ENCODE measurements around the gene VEGFC. TPM values are rescaled to one million over a fixed set of nuclear protein-coding genes. Genes with fewer than 3 reads are reported as not detected.
A peak's percentile ranks its signal among the peaks of the same experiment; 100 is the strongest.

The VEGFC gene, protein sequence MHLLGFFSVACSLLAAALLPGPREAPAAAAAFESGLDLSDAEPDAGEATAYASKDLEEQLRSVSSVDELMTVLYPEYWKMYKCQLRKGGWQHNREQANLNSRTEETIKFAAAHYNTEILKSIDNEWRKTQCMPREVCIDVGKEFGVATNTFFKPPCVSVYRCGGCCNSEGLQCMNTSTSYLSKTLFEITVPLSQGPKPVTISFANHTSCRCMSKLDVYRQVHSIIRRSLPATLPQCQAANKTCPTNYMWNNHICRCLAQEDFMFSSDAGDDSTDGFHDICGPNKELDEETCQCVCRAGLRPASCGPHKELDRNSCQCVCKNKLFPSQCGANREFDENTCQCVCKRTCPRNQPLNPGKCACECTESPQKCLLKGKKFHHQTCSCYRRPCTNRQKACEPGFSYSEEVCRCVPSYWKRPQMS
- 5.1 TPM for total RNA-seq
- polyA plus RNA-seq (ENCODE audit: insufficient read depth in 1 of 8, insufficient read length in 8 of 8, low replicate concordance in 1 of 8), result 1 to 10 TPM; 5.8 to 7.9 (median 6.6) TPM
- long read RNA-seq, donor 1, partial matches to known transcripts, result 0 of 3 reads
- long read RNA-seq, donor 1, other reads (novel, unspliced or antisense), result 0 of 3 reads
- long read RNA-seq, donor 2, partial matches to known transcripts, result 0 of 1 reads
- long read RNA-seq, donor 2, other reads (novel, unspliced or antisense), result 0 of 1 reads
- long read RNA-seq, donor 3, partial matches to known transcripts, result 0 of 2 reads
- long read RNA-seq, donor 3, other reads (novel, unspliced or antisense), result 0 of 2 reads
- long read RNA-seq, donor 4, partial matches to known transcripts, result 0 of 3 reads
- long read RNA-seq, donor 4, other reads (novel, unspliced or antisense), result 0 of 3 reads
- long read RNA-seq, donor 5, partial matches to known transcripts, result 0 of 3 reads
- long read RNA-seq, donor 5, other reads (novel, unspliced or antisense), result 0 of 3 reads
- long read RNA-seq, donor 6, result 0 reads
- long read RNA-seq, donor 7, partial matches to known transcripts, result 0 of 2 reads
- long read RNA-seq, donor 7, other reads (novel, unspliced or antisense), result 0 of 2 reads
- long read RNA-seq, donor 8, partial matches to known transcripts, result 0 of 3 reads
- long read RNA-seq, donor 8, other reads (novel, unspliced or antisense), result 0 of 3 reads
- long read RNA-seq, donor 9, partial matches to known transcripts, result 0 of 2 reads
- long read RNA-seq, donor 9, other reads (novel, unspliced or antisense), result 0 of 2 reads
- long read RNA-seq, donor 10, partial matches to known transcripts, result 0 of 1 reads
- long read RNA-seq, donor 10, other reads (novel, unspliced or antisense), result 0 of 1 reads
- long read RNA-seq, donor 11, partial matches to known transcripts, result 0 of 3 reads
- long read RNA-seq, donor 11, other reads (novel, unspliced or antisense), result 0 of 3 reads

DNA sequence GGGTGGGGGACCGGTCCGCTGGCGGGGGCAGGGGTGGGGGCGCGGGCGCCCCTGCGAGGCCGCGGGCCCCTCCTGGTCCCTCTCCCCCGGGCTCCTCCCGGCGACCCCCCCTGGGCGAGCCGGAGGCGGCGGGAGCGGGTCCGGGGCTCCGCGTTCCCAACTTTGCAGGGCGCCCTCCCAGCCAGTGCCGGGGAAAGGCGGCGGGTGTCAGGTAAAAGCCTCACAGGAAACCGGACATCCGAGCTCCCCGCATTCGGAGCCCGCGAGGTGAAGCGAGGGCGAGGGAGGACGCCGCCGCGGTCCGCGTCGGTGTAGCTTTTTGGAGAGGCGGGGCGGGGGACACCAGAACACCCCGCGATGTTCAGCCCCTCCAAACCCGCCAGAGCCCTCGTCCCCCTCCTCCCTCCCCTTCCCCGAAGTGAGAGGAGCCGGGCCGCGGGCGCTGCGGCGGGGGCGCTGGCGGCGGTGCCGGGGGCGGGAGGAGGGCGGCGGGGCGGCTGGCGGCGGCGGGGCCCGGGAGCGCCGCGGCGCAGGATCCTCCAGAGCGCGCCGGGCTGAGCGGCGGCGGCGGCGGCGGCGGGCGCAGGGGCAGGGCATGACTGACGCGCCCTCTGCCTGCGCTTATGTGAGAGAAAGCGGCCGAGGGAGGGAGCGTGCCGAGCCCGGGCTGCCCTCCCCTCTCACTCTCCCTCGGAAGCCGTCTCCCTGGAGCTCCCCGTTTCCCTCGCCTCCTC lies at the start of gene VEGFC:
Gene VEGFC (minus strand): TSS at position 597 of the 734 bp plus-strand sequence. CDS start 611 bp downstream, outside the sequence.
- H3K36me3 ChIP-seq (ENCODE audit: control insufficient read depth, insufficient read depth, low read length), result no peaks in the 10 kb centered on the region
- peak within 1 kb of the TSS; percentile 52 for H3K27ac ChIP-seq (ENCODE audit: low read length)
- H3K4me3 ChIP-seq (ENCODE audit: low read length), result peak within 1 kb of the TSS; percentile 65
- peak; percentile 72 for DNase-seq
- no peaks in the 10 kb centered on the region for H3K9me3 ChIP-seq (replicated peaks; ENCODE audit: control insufficient read depth, low read depth, low read length)
- H3K4me1 ChIP-seq (ENCODE audit: control insufficient read depth, insufficient read depth, low read length), result peaks cover 10% of the 10 kb centered on the region
- under 1% methylated on average over 72 of the region's 91 CpGs for WGBS (ENCODE audit: insufficient coverage)
- H3K27me3 ChIP-seq (ENCODE audit: control insufficient read depth, insufficient read depth, low read length), result peaks cover 12% of the 10 kb centered on the region

DNA sequence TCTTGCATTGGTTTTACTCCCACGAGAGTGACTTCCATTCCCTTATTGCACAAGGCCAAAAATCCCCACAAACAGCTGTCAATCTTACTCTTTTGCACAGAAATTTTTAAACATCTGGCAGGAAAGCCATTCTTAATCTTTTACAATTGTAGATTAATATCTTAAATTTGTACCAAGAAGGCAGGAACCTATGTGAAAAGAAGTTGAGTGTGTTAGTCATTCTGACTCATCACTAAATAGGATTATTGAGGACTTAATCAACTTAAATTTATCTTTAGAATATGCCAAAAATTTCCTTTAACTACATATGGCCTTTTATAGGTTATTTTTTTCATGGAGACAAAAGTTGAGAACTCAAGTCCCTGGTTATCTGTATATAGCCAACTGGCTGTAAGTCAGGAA lies 49.0 kb upstream of the VEGFC start:
- no peak overlapping the region for H3K27ac ChIP-seq (ENCODE audit: low read length)
- no peaks in the 10 kb centered on the region for H3K9me3 ChIP-seq (replicated peaks; ENCODE audit: control insufficient read depth, low read depth, low read length)
- no peaks in the 10 kb centered on the region for H3K27me3 ChIP-seq (ENCODE audit: control insufficient read depth, insufficient read depth, low read length)
- H3K4me3 ChIP-seq (ENCODE audit: low read length), result no peak overlapping the region
- no peaks in the 10 kb centered on the region for H3K36me3 ChIP-seq (ENCODE audit: control insufficient read depth, insufficient read depth, low read length)
- no peaks in the 10 kb centered on the region for H3K4me1 ChIP-seq (ENCODE audit: control insufficient read depth, insufficient read depth, low read length)
- 71% methylated on average over 1 of the region's 1 CpG for WGBS (ENCODE audit: insufficient coverage)
- DNase-seq, result peak; percentile 39

DNA sequence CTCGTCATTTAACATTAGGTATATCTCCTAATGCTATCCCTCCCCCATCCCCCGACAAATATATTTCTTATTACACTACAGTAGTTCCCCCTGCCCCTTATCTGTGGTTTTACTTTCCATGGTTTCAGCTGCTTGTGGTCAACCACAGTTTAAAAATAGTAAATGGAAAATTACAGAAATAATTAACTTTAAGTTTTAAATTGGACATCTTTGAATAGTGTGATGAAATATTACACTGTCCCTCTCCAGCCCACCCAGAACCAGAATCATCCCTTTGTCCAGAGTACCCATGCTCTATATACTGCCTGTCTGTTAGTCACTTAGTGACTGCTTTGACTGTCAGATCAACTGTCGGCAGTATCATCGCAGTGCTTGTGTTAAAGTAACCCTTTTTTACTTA lies 47.4 kb upstream of the VEGFC start:
- H3K9me3 ChIP-seq (replicated peaks; ENCODE audit: control insufficient read depth, low read depth, low read length), result no peaks in the 10 kb centered on the region
- H3K36me3 ChIP-seq (ENCODE audit: control insufficient read depth, insufficient read depth, low read length), result no peaks in the 10 kb centered on the region
- 60% methylated on average over 1 of the region's 4 CpGs for WGBS (ENCODE audit: insufficient coverage)
- no peaks in the 10 kb centered on the region for H3K27me3 ChIP-seq (ENCODE audit: control insufficient read depth, insufficient read depth, low read length)
- no peak for DNase-seq
- H3K4me3 ChIP-seq (ENCODE audit: low read length), result no peak overlapping the region
- no peaks in the 10 kb centered on the region for H3K4me1 ChIP-seq (ENCODE audit: control insufficient read depth, insufficient read depth, low read length)
- no peak overlapping the region for H3K27ac ChIP-seq (ENCODE audit: low read length)

DNA sequence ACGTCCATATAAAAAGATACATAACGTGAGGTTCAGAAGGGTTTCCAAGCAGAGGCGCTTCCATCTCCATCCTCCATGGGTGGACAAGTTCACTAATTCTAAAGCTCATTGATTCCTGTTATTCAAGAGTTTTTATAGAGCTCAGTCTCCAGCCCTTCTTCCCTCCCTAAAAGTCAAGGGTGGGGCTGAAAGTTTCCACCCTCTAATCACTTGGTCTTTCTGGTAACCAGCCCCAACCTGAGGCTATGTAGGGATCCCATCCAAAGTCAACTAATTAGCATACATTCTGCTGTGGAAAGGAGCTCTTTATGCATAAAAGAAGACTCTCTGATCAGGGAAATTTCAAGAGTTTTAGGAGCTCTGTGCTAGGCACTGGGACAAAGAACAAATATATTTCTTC lies 46.9 kb upstream of the VEGFC start:
- H3K27ac ChIP-seq (ENCODE audit: low read length), result no peak overlapping the region
- no peak overlapping the region for H3K4me3 ChIP-seq (ENCODE audit: low read length)
- no CpG with 5 or more reads among the region's 3 CpGs for WGBS (ENCODE audit: insufficient coverage)
- no peaks in the 10 kb centered on the region for H3K36me3 ChIP-seq (ENCODE audit: control insufficient read depth, insufficient read depth, low read length)
- no peak for DNase-seq
- no peaks in the 10 kb centered on the region for H3K27me3 ChIP-seq (ENCODE audit: control insufficient read depth, insufficient read depth, low read length)
- no peaks in the 10 kb centered on the region for H3K9me3 ChIP-seq (replicated peaks; ENCODE audit: control insufficient read depth, low read depth, low read length)
- no peaks in the 10 kb centered on the region for H3K4me1 ChIP-seq (ENCODE audit: control insufficient read depth, insufficient read depth, low read length)

- Histone ChIP-seq H3K4me1 (ENCODE audit: control insufficient read depth, insufficient read depth, low read length) (peaks cover under 1% of the 10 kb centered on the region), H3K27ac (ENCODE audit: low read length) (no peak overlapping the region), H3K9me3 (replicated peaks; ENCODE audit: control insufficient read depth, low read depth, low read length) (no peaks in the 10 kb centered on the region), H3K4me3 (ENCODE audit: low read length) (no peak overlapping the region), H3K36me3 (ENCODE audit: control insufficient read depth, insufficient read depth, low read length) (no peaks in the 10 kb centered on the region), H3K27me3 (ENCODE audit: control insufficient read depth, insufficient read depth, low read length) (no peaks in the 10 kb centered on the region)
- no CpG with 5 or more reads among the region's 7 CpGs for WGBS (ENCODE audit: insufficient coverage)
- peak; percentile 23 for DNase-seq
These were observed 46.1 kb upstream of the VEGFC start for GRCh38 chr4:176838601-176839433.

- Histone ChIP-seq H3K36me3 (ENCODE audit: control insufficient read depth, insufficient read depth, low read length) (no peaks in the 10 kb centered on the region), H3K27me3 (ENCODE audit: control insufficient read depth, insufficient read depth, low read length) (no peaks in the 10 kb centered on the region), H3K4me1 (ENCODE audit: control insufficient read depth, insufficient read depth, low read length) (peaks cover 2% of the 10 kb centered on the region), H3K9me3 (replicated peaks; ENCODE audit: control insufficient read depth, low read depth, low read length) (no peaks in the 10 kb centered on the region), H3K4me3 (ENCODE audit: low read length) (no peak overlapping the region), H3K27ac (ENCODE audit: low read length) (no peak overlapping the region)
- DNase-seq, result no peak
- no CpG with 5 or more reads among the region's 4 CpGs for WGBS (ENCODE audit: insufficient coverage)
These were observed 44.6 kb upstream of the VEGFC start for GRCh38 chr4:176837169-176837895.

DNA sequence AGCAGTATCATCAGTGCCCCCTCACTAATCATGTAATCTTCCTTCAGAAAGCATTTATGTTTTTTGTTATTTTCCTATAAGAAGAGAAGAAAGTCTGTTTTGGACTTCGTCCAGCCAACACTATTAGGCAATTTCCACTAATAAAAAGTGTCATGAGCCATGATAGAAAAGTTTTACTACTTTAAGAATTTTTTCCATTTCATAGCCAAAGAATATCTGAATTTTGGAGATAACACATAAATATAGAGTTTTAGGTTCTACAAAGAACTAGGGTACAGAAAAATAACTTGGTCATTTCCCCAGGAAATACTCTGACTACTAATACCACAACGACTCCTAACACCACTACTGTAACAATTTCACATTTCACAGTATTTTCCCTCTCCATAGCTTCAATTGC lies 41.8 kb upstream of the VEGFC start:
- no CpG with 5 or more reads among the region's 2 CpGs for WGBS (ENCODE audit: insufficient coverage)

DNA sequence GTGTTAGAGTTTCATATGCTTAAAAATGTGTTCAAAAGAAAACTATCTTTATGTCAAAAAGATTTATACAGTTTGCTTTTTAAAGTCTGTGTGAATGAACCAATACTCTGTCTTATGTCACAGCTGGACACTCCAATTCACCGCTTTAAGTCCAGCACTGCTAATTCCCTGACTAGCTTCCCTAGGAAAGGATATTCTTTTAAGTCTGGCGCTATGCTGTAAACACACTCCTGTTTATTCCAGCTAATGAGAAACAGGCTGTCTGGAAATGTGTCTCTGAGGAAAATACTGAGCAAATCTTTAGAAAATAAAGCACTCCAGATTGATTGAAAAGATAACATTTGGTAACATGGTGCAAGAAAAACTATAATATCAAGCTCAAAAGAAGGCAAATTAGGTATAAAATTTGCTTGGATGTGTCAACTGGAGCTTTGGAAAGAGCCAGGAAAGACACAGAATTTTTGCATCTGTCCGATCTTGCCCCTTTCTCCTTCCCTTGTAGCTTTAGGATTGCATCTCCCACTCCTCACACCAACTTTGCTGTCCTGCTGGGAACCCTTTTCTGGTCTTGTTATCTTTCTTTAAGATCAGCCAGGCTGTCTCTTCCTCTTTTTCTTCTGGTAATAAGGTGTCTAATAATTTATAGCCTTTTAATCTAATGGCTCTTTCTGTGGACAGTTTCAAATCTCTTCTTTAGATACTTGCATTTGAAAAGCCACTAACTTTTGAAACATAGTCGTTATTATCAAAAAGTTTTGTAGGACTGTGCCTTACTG lies 40.9 kb upstream of the VEGFC start:
- Histone ChIP-seq H3K4me1 (ENCODE audit: control insufficient read depth, insufficient read depth, low read length) (peaks cover 2% of the 10 kb centered on the region), H3K36me3 (ENCODE audit: control insufficient read depth, insufficient read depth, low read length) (no peaks in the 10 kb centered on the region), H3K27ac (ENCODE audit: low read length) (no peak overlapping the region), H3K9me3 (replicated peaks; ENCODE audit: control insufficient read depth, low read depth, low read length) (no peaks in the 10 kb centered on the region), H3K27me3 (ENCODE audit: control insufficient read depth, insufficient read depth, low read length) (no peaks in the 10 kb centered on the region), H3K4me3 (ENCODE audit: low read length) (no peak overlapping the region)
- WGBS (ENCODE audit: insufficient coverage), result 0% methylated on average over 1 of the region's 4 CpGs
- DNase-seq, result peak; percentile 75

More for the DNA sequence above, 41.8 kb upstream of the VEGFC start:
- Histone ChIP-seq H3K36me3 (ENCODE audit: control insufficient read depth, insufficient read depth, low read length) (no peaks in the 10 kb centered on the region), H3K27me3 (ENCODE audit: control insufficient read depth, insufficient read depth, low read length) (no peaks in the 10 kb centered on the region), H3K4me3 (ENCODE audit: low read length) (no peak overlapping the region), H3K27ac (ENCODE audit: low read length) (no peak overlapping the region), H3K9me3 (replicated peaks; ENCODE audit: control insufficient read depth, low read depth, low read length) (no peaks in the 10 kb centered on the region), H3K4me1 (ENCODE audit: control insufficient read depth, insufficient read depth, low read length) (peaks cover 2% of the 10 kb centered on the region)
- DNase-seq, result peak; percentile 13

All from muscle of leg (tissue), 16 donors.